ENCODE results near the gene PPP2R3B.

PPP2R3B gene

GRCh38 chrX:320126-320783 is 66.5 kb downstream of the PPP2R3B start:
- Histone ChIP-seq H3K79me1 (ENCODE audit: low read depth, low read length) (peaks cover 19% of the 10 kb centered on the region), H2BK5ac (ENCODE audit: low read length) (peak overlapping the region; percentile 95), H4K8ac (ENCODE audit: low read depth, low read length) (no peak overlapping the region), H2BK120ac (ENCODE audit: low read depth, low read length) (no peak overlapping the region), H3K23ac (ENCODE audit: low read depth, low read length, poor library complexity) (no peak overlapping the region), H2AFZ (ENCODE audit: low read length) (peak overlapping the region; percentile 31), H3K18ac (ENCODE audit: low read length) (peak overlapping the region; percentile 99), H3K4me2 (ENCODE audit: insufficient read depth, low read length, poor library complexity, severe bottlenecking) (peak overlapping the region; percentile 89), H2BK15ac (ENCODE audit: low read length) (no peak overlapping the region), H3K27me3 (ENCODE audit: control insufficient read depth in 3 of 3, insufficient read depth in 3 of 3, low read depth in 1 of 3, low read length in 3 of 3) (no peaks in the 10 kb centered on the region), H3K4me1 (ENCODE audit: control insufficient read depth in 2 of 2, insufficient read depth in 1 of 2, low read depth in 1 of 2, low read length in 2 of 2) (peaks cover 5 to 8% of the 10 kb centered on the region in 2 donors), H3K4ac (ENCODE audit: low read length) (no peak overlapping the region), H4K91ac (ENCODE audit: low read depth, low read length, poor library complexity) (no peak overlapping the region), H3K27ac (replicated peaks; ENCODE audit: low read length) (no peak overlapping the region), H3K9me3 (replicated peaks in 1 of 2; ENCODE audit: control insufficient read depth in 2 of 2, insufficient read depth in 1 of 2, low read depth in 1 of 2, low read length in 2 of 2) (no peaks in the 10 kb centered on the region), H3K9ac (ENCODE audit: low read depth, low read length, poor library complexity) (peak overlapping the region; percentile 93), H3K4me3 (ENCODE audit: low read length in 2 of 2) (peak overlapping the region; percentile 89 to 91), H2AK5ac (ENCODE audit: low read depth, low read length) (peak overlapping the region; percentile 97), H2BK12ac (ENCODE audit: low read length) (no peak overlapping the region), H3K36me3 (replicated peaks in 1 of 2; ENCODE audit: control insufficient read depth in 2 of 2, insufficient read depth in 2 of 2, low read length in 2 of 2) (peaks cover 5 to 13% of the 10 kb centered on the region in 2 donors), H3K14ac (ENCODE audit: low read length) (peak overlapping the region; percentile 56)
- no peak for DNase-seq (ENCODE audit: low spot score)
- no CpG with 5 or more reads among the region's 24 CpGs for WGBS, 2 donors (ENCODE audit: extremely low coverage in 2 of 2, insufficient read length in 2 of 2, insufficient replicate concordance in 1 of 2)

GRCh38 chrX:319579-320125 is 67.1 kb downstream of the PPP2R3B start:
- Histone ChIP-seq H3K36me3 (replicated peaks in 1 of 2; ENCODE audit: control insufficient read depth in 2 of 2, insufficient read depth in 2 of 2, low read length in 2 of 2) (peaks cover 11 to 19% of the 10 kb centered on the region in 2 donors), H3K9me3 (replicated peaks in 1 of 2; ENCODE audit: control insufficient read depth in 2 of 2, insufficient read depth in 1 of 2, low read depth in 1 of 2, low read length in 2 of 2) (no peaks in the 10 kb centered on the region), H3K79me1 (ENCODE audit: low read depth, low read length) (peaks cover 22% of the 10 kb centered on the region), H2BK15ac (ENCODE audit: low read length) (no peak overlapping the region), H2AFZ (ENCODE audit: low read length) (peak overlapping the region; percentile 84), H3K23ac (ENCODE audit: low read depth, low read length, poor library complexity) (peak overlapping the region; percentile 85), H3K18ac (ENCODE audit: low read length) (peak overlapping the region; percentile 99), H3K27me3 (ENCODE audit: control insufficient read depth in 3 of 3, insufficient read depth in 3 of 3, low read depth in 1 of 3, low read length in 3 of 3) (no peaks in the 10 kb centered on the region), H3K14ac (ENCODE audit: low read length) (peak overlapping the region; percentile 56), H4K91ac (ENCODE audit: low read depth, low read length, poor library complexity) (no peak overlapping the region), H2BK5ac (ENCODE audit: low read length) (peak overlapping the region; percentile 95), H3K4ac (ENCODE audit: low read length) (peak overlapping the region; percentile 66), H3K4me3 (ENCODE audit: low read length in 2 of 2) (peak overlapping the region; percentile 89 to 91), H2AK5ac (ENCODE audit: low read depth, low read length) (peak overlapping the region; percentile 97), H4K8ac (ENCODE audit: low read depth, low read length) (no peak overlapping the region), H3K9ac (ENCODE audit: low read depth, low read length, poor library complexity) (peak overlapping the region; percentile 93), H2BK12ac (ENCODE audit: low read length) (no peak overlapping the region), H3K4me1 (ENCODE audit: control insufficient read depth in 2 of 2, insufficient read depth in 1 of 2, low read depth in 1 of 2, low read length in 2 of 2) (peaks cover 5 to 8% of the 10 kb centered on the region in 2 donors), H2BK120ac (ENCODE audit: low read depth, low read length) (peak overlapping the region; percentile 47), H3K4me2 (ENCODE audit: insufficient read depth, low read length, poor library complexity, severe bottlenecking) (peak overlapping the region; percentile 89), H3K27ac (replicated peaks; ENCODE audit: low read length) (peak overlapping the region; percentile 71)
- no peak for DNase-seq (ENCODE audit: low spot score)
- WGBS, 2 donors (ENCODE audit: extremely low coverage in 2 of 2, insufficient read length in 2 of 2, insufficient replicate concordance in 1 of 2): no CpG with 5 or more reads among the region's 41 CpGs

- Histone ChIP-seq H3K4ac (ENCODE audit: low read length) (peak within 1 kb of the TSS; percentile 66), H2AFZ (ENCODE audit: low read length) (peak within 1 kb of the TSS; percentile 94), H2BK120ac (ENCODE audit: low read depth, low read length) (peak within 1 kb of the TSS; percentile 47), H3K9me3 (replicated peaks in 1 of 2; ENCODE audit: control insufficient read depth in 2 of 2, insufficient read depth in 1 of 2, low read depth in 1 of 2, low read length in 2 of 2) (no peaks in the 10 kb centered on the region), H3K4me2 (ENCODE audit: insufficient read depth, low read length, poor library complexity, severe bottlenecking) (peak within 1 kb of the TSS; percentile 89), H2BK12ac (ENCODE audit: low read length) (no peak within 1 kb of the TSS), H2AK5ac (ENCODE audit: low read depth, low read length) (peak within 1 kb of the TSS; percentile 97), H3K9ac (ENCODE audit: low read depth, low read length, poor library complexity) (peak within 1 kb of the TSS; percentile 93), H3K4me1 (ENCODE audit: control insufficient read depth in 2 of 2, insufficient read depth in 1 of 2, low read depth in 1 of 2, low read length in 2 of 2) (peaks cover 5 to 8% of the 10 kb centered on the region in 2 donors), H3K23ac (ENCODE audit: low read depth, low read length, poor library complexity) (peak within 1 kb of the TSS; percentile 85), H2BK15ac (ENCODE audit: low read length) (peak within 1 kb of the TSS; percentile 92), H4K8ac (ENCODE audit: low read depth, low read length) (no peak within 1 kb of the TSS), H3K79me1 (ENCODE audit: low read depth, low read length) (peaks cover 24% of the 10 kb centered on the region), H3K14ac (ENCODE audit: low read length) (peak within 1 kb of the TSS; percentile 97), H3K36me3 (replicated peaks in 1 of 2; ENCODE audit: control insufficient read depth in 2 of 2, insufficient read depth in 2 of 2, low read length in 2 of 2) (peaks cover 15 to 23% of the 10 kb centered on the region in 2 donors), H2BK5ac (ENCODE audit: low read length) (peak within 1 kb of the TSS; percentile 96), H3K27me3 (ENCODE audit: control insufficient read depth in 3 of 3, insufficient read depth in 3 of 3, low read depth in 1 of 3, low read length in 3 of 3) (no peaks in the 10 kb centered on the region), H3K18ac (ENCODE audit: low read length) (peak within 1 kb of the TSS; percentile 100), H3K4me3 (ENCODE audit: low read length in 2 of 2) (peak within 1 kb of the TSS; percentile 91 to 96), H4K91ac (ENCODE audit: low read depth, low read length, poor library complexity) (no peak within 1 kb of the TSS), H3K27ac (replicated peaks; ENCODE audit: low read length) (peak within 1 kb of the TSS; percentile 90)
- no CpG with 5 or more reads among the region's 97 CpGs for WGBS, 2 donors (ENCODE audit: extremely low coverage in 2 of 2, insufficient read length in 2 of 2, insufficient replicate concordance in 1 of 2)
- DNase-seq (ENCODE audit: low spot score): peak; percentile 99
Measured at GRCh38 chrX:318739-319578, 67.7 kb downstream of the PPP2R3B start, which contains the start of gene GTPBP6. GTPBP6 (minus strand) TSS chrX:318796; CDS start chrX:318787, 9 bp downstream.

All from neuronal stem cell (in vitro differentiated cells).